ENCODE data around the gene IFNL4. TPM values are rescaled to one million over a fixed set of nuclear protein-coding genes. Genes with fewer than 3 reads are reported as not detected.
A peak's percentile ranks its signal among the peaks of the same experiment; 100 is the strongest.

Gene IFNL4
- total and polyA plus RNA-seq, 2 experiments from 2014 or later = not detected

DNA sequence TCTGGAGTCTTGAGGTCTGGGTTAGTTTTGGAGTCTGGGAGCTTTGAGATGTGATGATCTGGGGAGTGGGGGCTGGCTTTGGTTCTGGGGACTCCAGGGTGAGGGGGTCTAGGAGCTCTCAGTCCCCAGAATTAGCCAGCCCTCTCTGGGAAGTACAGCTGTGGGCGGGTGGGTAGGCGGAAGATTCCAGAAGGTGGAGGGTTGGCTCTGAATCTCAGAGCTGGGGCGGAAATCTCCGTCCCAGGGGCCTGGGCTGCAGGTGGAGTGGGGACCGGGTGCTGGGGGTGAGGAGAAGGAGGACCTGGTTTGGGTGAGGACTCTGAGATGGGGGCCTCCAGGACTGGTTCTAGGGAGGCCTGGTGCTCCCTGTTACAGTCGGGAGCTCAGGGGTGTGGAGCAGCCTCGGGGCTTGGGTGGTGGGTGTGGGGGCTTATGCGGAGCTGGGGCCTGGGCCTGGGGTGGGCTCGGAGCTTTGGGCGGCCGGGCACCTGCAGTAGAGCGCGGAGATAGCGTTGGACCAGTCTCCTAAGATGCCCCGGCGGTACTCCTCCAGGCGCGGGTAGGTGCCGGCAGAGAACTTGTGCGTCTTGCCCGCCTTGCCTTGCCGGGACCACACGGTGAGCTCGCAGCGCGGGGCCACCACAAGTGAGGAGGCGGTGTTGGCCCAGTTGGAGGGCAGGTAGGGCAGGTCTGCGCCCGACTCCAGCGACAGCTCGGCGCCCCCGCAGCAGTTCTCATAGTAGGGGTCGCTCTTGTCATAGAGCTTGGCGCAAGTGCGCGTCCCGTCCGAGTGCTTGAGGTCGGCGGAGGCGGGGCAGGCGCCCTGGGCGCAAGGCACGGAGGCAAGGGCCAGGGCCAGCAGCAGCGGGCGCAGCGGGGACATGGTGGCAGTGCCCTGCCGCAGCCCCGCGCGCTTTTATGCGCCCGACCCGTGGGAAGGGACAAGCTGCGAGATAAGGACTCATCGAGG, 45.0 kb downstream of the IFNL4 start, which contains the start of gene SYCN:
Gene SYCN, minus strand, starts transcription at position 892 of the 970 bp plus-strand sequence. Its CDS starts 9 bp downstream, at position 883.
- Histone ChIP-seq H2AFZ (peak within 1 kb of the TSS; percentile 90), H3K4me3 (peak within 1 kb of the TSS; percentile 46), H3K4me2 (peak within 1 kb of the TSS; percentile 77), H3K4me1 (ENCODE audit: insufficient read depth) (no peaks in the 10 kb centered on the region; the same call in 1 of the 2 replicates), H3K27ac (ENCODE audit: low read depth) (no peak within 1 kb of the TSS), H4K20me1 (replicated peaks; ENCODE audit: insufficient read depth) (no peaks in the 10 kb centered on the region), H3F3A (replicated peaks; ENCODE audit: low read depth) (no peaks in the 10 kb centered on the region), H3K36me3 (ENCODE audit: insufficient read depth) (no peaks in the 10 kb centered on the region), H3K27me3 (ENCODE audit: insufficient read depth) (peaks cover 34% of the 10 kb centered on the region), H3K79me2 (replicated peaks; ENCODE audit: insufficient read depth) (no peaks in the 10 kb centered on the region), H3K9me2 (ENCODE audit: insufficient read depth) (no peaks in the 10 kb centered on the region)
- peak within 1 kb of the TSS; percentile 41; the same call in 1 of the 3 replicates for H3K4me3 Mint-ChIP-seq
- no peaks in the 10 kb centered on the region; the same call in 2 of the 3 replicates for H3K4me1 Mint-ChIP-seq
- no peak within 1 kb of the TSS for H3K27ac Mint-ChIP-seq
- peaks cover 26% of the 10 kb centered on the region for H3K27me3 Mint-ChIP-seq (ENCODE audit: insufficient read depth, low read depth, poor library complexity)
- TF ChIP-seq, protein P1, sequence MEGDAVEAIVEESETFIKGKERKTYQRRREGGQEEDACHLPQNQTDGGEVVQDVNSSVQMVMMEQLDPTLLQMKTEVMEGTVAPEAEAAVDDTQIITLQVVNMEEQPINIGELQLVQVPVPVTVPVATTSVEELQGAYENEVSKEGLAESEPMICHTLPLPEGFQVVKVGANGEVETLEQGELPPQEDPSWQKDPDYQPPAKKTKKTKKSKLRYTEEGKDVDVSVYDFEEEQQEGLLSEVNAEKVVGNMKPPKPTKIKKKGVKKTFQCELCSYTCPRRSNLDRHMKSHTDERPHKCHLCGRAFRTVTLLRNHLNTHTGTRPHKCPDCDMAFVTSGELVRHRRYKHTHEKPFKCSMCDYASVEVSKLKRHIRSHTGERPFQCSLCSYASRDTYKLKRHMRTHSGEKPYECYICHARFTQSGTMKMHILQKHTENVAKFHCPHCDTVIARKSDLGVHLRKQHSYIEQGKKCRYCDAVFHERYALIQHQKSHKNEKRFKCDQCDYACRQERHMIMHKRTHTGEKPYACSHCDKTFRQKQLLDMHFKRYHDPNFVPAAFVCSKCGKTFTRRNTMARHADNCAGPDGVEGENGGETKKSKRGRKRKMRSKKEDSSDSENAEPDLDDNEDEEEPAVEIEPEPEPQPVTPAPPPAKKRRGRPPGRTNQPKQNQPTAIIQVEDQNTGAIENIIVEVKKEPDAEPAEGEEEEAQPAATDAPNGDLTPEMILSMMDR (conservative IDR thresholded peaks at IDR 0.05; ENCODE audit: low read depth in 2 of 2) = peak in 1 of 2 experiments; percentile 45; a peak in 2 of 4 replicates
- no peak for TF ChIP-seq ZNF114 (CRISPR knock-in tag; IDR thresholded peaks at IDR 0.05)
- ATAC-seq (peak; percentile 66), DNase-seq (ENCODE audit: low spot score) (peak; percentile 63)
- H3K36me3 Mint-ChIP-seq (ENCODE audit: low read depth) = no peaks in the 10 kb centered on the region
- H3K9me3 Mint-ChIP-seq = no peaks in the 10 kb centered on the region

- H3K4me3 Mint-ChIP-seq = no peak overlapping the region
- H3K27me3 ChIP-seq (ENCODE audit: insufficient read depth) = peaks cover 39% of the 10 kb centered on the region
- H3K27me3 Mint-ChIP-seq (ENCODE audit: insufficient read depth, low read depth, poor library complexity) = peaks cover 31% of the 10 kb centered on the region
- TF ChIP-seq ZNF114 (CRISPR knock-in tag; IDR thresholded peaks at IDR 0.05) = no peak
- no peak for TF ChIP-seq REST (IDR thresholded peaks at IDR 0.05; ENCODE audit: unreplicated experiment)
- no peak for TF ChIP-seq EZH2 (IDR thresholded peaks at IDR 0.05; ENCODE audit: low read depth, unreplicated experiment)
- no peak for TF ChIP-seq ETS1 (IDR thresholded peaks at IDR 0.05)
- no peak for TF ChIP-seq ZNF331 (CRISPR knock-in tag; IDR thresholded peaks at IDR 0.05; ENCODE audit: low read depth)
- no peak for TF ChIP-seq CREB1 (CRISPR knock-in tag; IDR thresholded peaks at IDR 0.05; ENCODE audit: low read depth)
- TF ChIP-seq NANOG (IDR thresholded peaks at IDR 0.05; ENCODE audit: borderline replicate concordance) = no peak
- TF ChIP-seq, protein P1 (conservative IDR thresholded peaks at IDR 0.05; ENCODE audit: low read depth in 2 of 2) = no peak
Observed at GRCh38 chr19:39202998-39203355, 45.7 kb downstream of the IFNL4 start.

More at GRCh38 chr19:39202998-39203355, 45.7 kb downstream of the IFNL4 start:
- Histone ChIP-seq H3K79me2 (replicated peaks; ENCODE audit: insufficient read depth) (no peaks in the 10 kb centered on the region), H3K4me2 (no peak overlapping the region), H3K36me3 (ENCODE audit: insufficient read depth) (no peaks in the 10 kb centered on the region), H4K20me1 (replicated peaks; ENCODE audit: insufficient read depth) (no peaks in the 10 kb centered on the region), H3K4me1 (ENCODE audit: insufficient read depth) (no peaks in the 10 kb centered on the region; the same call in 1 of the 2 replicates), H3K4me3 (no peak overlapping the region), H3K27ac (ENCODE audit: low read depth) (no peak overlapping the region), H3K9me2 (ENCODE audit: insufficient read depth) (no peaks in the 10 kb centered on the region), H3F3A (replicated peaks; ENCODE audit: low read depth) (no peaks in the 10 kb centered on the region), H2AFZ (no peak overlapping the region)
- H3K9me3 Mint-ChIP-seq = no peaks in the 10 kb centered on the region
- DNase-seq (ENCODE audit: low spot score) (no peak), ATAC-seq (no peak)
- no peak overlapping the region for H3K27ac Mint-ChIP-seq
- no peaks in the 10 kb centered on the region; the same call in 2 of the 3 replicates for H3K4me1 Mint-ChIP-seq
- no peaks in the 10 kb centered on the region for H3K36me3 Mint-ChIP-seq (ENCODE audit: low read depth)

All from GM23338 (cell line).